COLO668 (cell line): ENCODE results near the gene CCDC88C.

Source experiments
- DNase-seq: peaks from one replicate; lab custom pipeline; 2025; ENCODE audit not compliant: unreplicated experiment; lab: John Stamatoyannopoulos, UW

CCDC88C gene

GRCh38 chr14:91295851-91296796, 121.5 kb downstream of the CCDC88C start:
- no peak for DNase-seq

- no peak for DNase-seq
These were observed 122.3 kb downstream of the CCDC88C start for GRCh38 chr14:91295276-91295845.

GRCh38 chr14:91294153-91294552, 123.5 kb downstream of the CCDC88C start:
- DNase-seq = no peak

GRCh38 chr14:91293281-91293680, 124.3 kb downstream of the CCDC88C start:
- no peak for DNase-seq

GRCh38 chr14:91292491-91292890, 125.1 kb downstream of the CCDC88C start:
- no peak for DNase-seq

GRCh38 chr14:91291786-91292405, 125.7 kb downstream of the CCDC88C start:
- no peak for DNase-seq

GRCh38 chr14:91290986-91291385, 126.6 kb downstream of the CCDC88C start:
- DNase-seq = no peak

- DNase-seq = no peak
These were observed 128.2 kb downstream of the CCDC88C start for GRCh38 chr14:91289464-91289863.

GRCh38 chr14:91288876-91289275, 128.7 kb downstream of the CCDC88C start:
- DNase-seq = no peak

- peak; percentile 84 for DNase-seq
These were observed 131.1 kb downstream of the CCDC88C start for GRCh38 chr14:91286530-91286937.

GRCh38 chr14:91284791-91285548, 132.7 kb downstream of the CCDC88C start:
- no peak for DNase-seq

GRCh38 chr14:91284146-91284790, 133.4 kb downstream of the CCDC88C start:
- no peak for DNase-seq

- no peak for DNase-seq
These were observed 134.0 kb downstream of the CCDC88C start for GRCh38 chr14:91283666-91284065.

GRCh38 chr14:91282954-91283645, 134.5 kb downstream of the CCDC88C start:
- no peak for DNase-seq

GRCh38 chr14:91281346-91281745, 136.3 kb downstream of the CCDC88C start:
- DNase-seq = no peak

- peak; percentile 92 for DNase-seq
These were observed 137.5 kb downstream of the CCDC88C start for GRCh38 chr14:91280129-91280528.

GRCh38 chr14:91279354-91279753, 138.3 kb downstream of the CCDC88C start:
- DNase-seq = no peak

GRCh38 chr14:91278383-91278715, 139.3 kb downstream of the CCDC88C start:
- DNase-seq = no peak

GRCh38 chr14:91277546-91278382, 139.9 kb downstream of the CCDC88C start:
- peak; percentile 44 for DNase-seq
